HL-60 (cell line): Measurements from ENCODE around the gene RGPD4.
"Not testable (repeated sequence)": the region's sequence is repeated elsewhere in the genome, so short reads cannot be mapped to it uniquely, and the experiment has no call there.

ENCODE experiments used
- DNase-seq, 2 experiments: peaks; one replicate each; pipeline ENCODE4 v3.0.0-alpha.2; 2010 to 2020; ENCODE audit warnings: low read depth in 1 of 2, low spot score in 1 of 2
- H3K27ac ChIP-seq: fragments of 250-450 bp; sonication (Bioruptor Pico); replicated peaks from 2 replicates; pipeline ENCODE4 v1.5.1; 2020; ENCODE audit warnings: mild to moderate bottlenecking, moderate library complexity
- H3K27me3 ChIP-seq: fragments of 250-450 bp; sonication (Bioruptor Pico); 2 replicates; pipeline ENCODE4 v1.5.1; 2021; ENCODE audit warnings: mild to moderate bottlenecking, moderate library complexity; ENCODE audit not compliant: insufficient read depth, poor library complexity, severe bottlenecking
- H3K4me3 ChIP-seq: replicated peaks from 2 replicates; pipeline ENCODE4 v1.5.1; 2011; ENCODE audit warnings: mild to moderate bottlenecking, control low read depth, low read length; ENCODE audit not compliant: insufficient read depth
- CTCF ChIP-seq: IDR thresholded peaks from one replicate; pipeline ENCODE4 v1.5.1; 2011; ENCODE audit warnings: low read length, control low read depth, inconsistent platforms; ENCODE audit not compliant: insufficient read depth
- GABPA ChIP-seq: IDR thresholded peaks from 2 replicates; pipeline ENCODE4 v1.6.1; 2012; ENCODE audit warnings: low read depth
- POLR2AphosphoS5 ChIP-seq: IDR thresholded peaks from 2 replicates; pipeline ENCODE4 v1.6.1; 2012; ENCODE audit warnings: low read depth
- REST ChIP-seq: IDR thresholded peaks from 2 replicates; pipeline ENCODE4 v1.6.1; 2012; ENCODE audit warnings: low read depth; ENCODE audit not compliant: insufficient replicate concordance
- SPI1 ChIP-seq: IDR thresholded peaks from 2 replicates; pipeline ENCODE4 v1.6.1; 2012; ENCODE audit warnings: low read depth, mild to moderate bottlenecking, borderline replicate concordance
- long read RNA-seq: library from polyadenylated mRNA; unstranded; transcript quantifications from one replicate; pipeline ENCODE4 v2.0.0, GENCODE V29; 2020

The RGPD4 gene
- long read RNA-seq = 0 reads

GRCh38 chr2:107826749-107827148, at the start of gene RGPD4:
Gene RGPD4 (plus strand): TSS chr2:107826892. CDS start chr2:107827014, 122 bp downstream.
- not testable (repeated sequence) for H3K4me3 ChIP-seq, H3K27ac ChIP-seq, DNase-seq

GRCh38 chr2:107777974-107778373, 48.7 kb upstream of the RGPD4 start:
- H3K27ac ChIP-seq = no peak overlapping the region
- TF ChIP-seq POLR2AphosphoS5 = no peak
- H3K27me3 ChIP-seq = no peaks in the 10 kb centered on the region
- DNase-seq = no peak
- no peak overlapping the region for H3K4me3 ChIP-seq

More at GRCh38 chr2:107826749-107827148, at the start of gene RGPD4:
- not testable (repeated sequence) for H3K27me3 ChIP-seq

GRCh38 chr2:107785756-107786155, 40.9 kb upstream of the RGPD4 start:
- Histone ChIP-seq H3K4me3 (no peak overlapping the region), H3K27me3 (no peaks in the 10 kb centered on the region), H3K27ac (no peak overlapping the region)
- DNase-seq = no peak
- TF ChIP-seq CTCF (no peak), POLR2AphosphoS5 (no peak), SPI1 (no peak), GABPA (no peak), REST (no peak)

GRCh38 chr2:107790837-107791236, 35.9 kb upstream of the RGPD4 start:
- Histone ChIP-seq H3K4me3 (no peak overlapping the region), H3K27me3 (no peaks in the 10 kb centered on the region), H3K27ac (no peak overlapping the region)
- DNase-seq = no peak
- TF ChIP-seq SPI1 (no peak), REST (no peak), CTCF (no peak), POLR2AphosphoS5 (no peak), GABPA (no peak)

- no peak for TF ChIP-seq POLR2AphosphoS5
- no peak for TF ChIP-seq REST
- TF ChIP-seq GABPA = no peak
- TF ChIP-seq CTCF = no peak
- TF ChIP-seq SPI1 = no peak
- Histone ChIP-seq H3K27ac (no peak overlapping the region), H3K4me3 (no peak overlapping the region), H3K27me3 (no peaks in the 10 kb centered on the region)
- DNase-seq = no peak
Measured at GRCh38 chr2:107801498-107801897, 25.2 kb upstream of the RGPD4 start.
